Mesenchymal stem cell (in vitro differentiated cells and primary cell): ENCODE results near the gene TRIM67.
"Not testable (repeated sequence)": the region's sequence is repeated elsewhere in the genome, so short reads cannot be mapped to it uniquely, and the experiment has no call there.

Experiments
- DNase-seq: peaks from one replicate; pipeline ENCODE4 v3.0.0-alpha.2; 2013
- H2AFZ ChIP-seq: one replicate; pipeline ENCODE4 v1.6.1; 2013; ENCODE audit warnings: low read depth, mild to moderate bottlenecking, control low read depth, inconsistent platforms, low read length, moderate library complexity
- H2AK5ac ChIP-seq: 2 replicates; pipeline ENCODE4 v1.6.1; 2013; ENCODE audit warnings: low read length, moderate library complexity, mild to moderate bottlenecking, inconsistent platforms; ENCODE audit not compliant: severe bottlenecking
- H2BK120ac ChIP-seq: one replicate; pipeline ENCODE4 v1.6.1; 2013; ENCODE audit warnings: low read depth, mild to moderate bottlenecking, inconsistent platforms, low read length, moderate library complexity
- H2BK12ac ChIP-seq, 2 experiments: one replicate each; pipeline ENCODE4 v1.6.1; 2013; ENCODE audit warnings: inconsistent platforms in 2 of 2, low read length in 2 of 2, mild to moderate bottlenecking in 2 of 2, moderate library complexity in 2 of 2, control low read depth in 1 of 2
- H2BK15ac ChIP-seq: one replicate; pipeline ENCODE4 v1.6.1; 2013; ENCODE audit warnings: mild to moderate bottlenecking, low read depth, inconsistent platforms; ENCODE audit not compliant: poor library complexity, severe bottlenecking
- H2BK5ac ChIP-seq: 2 replicates; pipeline ENCODE4 v1.6.1; 2013; ENCODE audit warnings: low read depth, mild to moderate bottlenecking, low read length, control low read depth, inconsistent platforms; ENCODE audit not compliant: poor library complexity, severe bottlenecking
- H3K14ac ChIP-seq, 2 experiments: one replicate each; pipeline ENCODE4 v1.6.1; 2013; ENCODE audit warnings: inconsistent platforms in 2 of 2, low read length in 2 of 2, control low read depth in 1 of 2, mild to moderate bottlenecking in 1 of 2, moderate library complexity in 1 of 2
- H3K18ac ChIP-seq, 2 experiments: one replicate each; pipeline ENCODE4 v1.6.1; 2013; ENCODE audit warnings: inconsistent platforms in 2 of 2, low read length in 2 of 2, control low read depth in 1 of 2, low read depth in 1 of 2, mild to moderate bottlenecking in 1 of 2
- H3K23ac ChIP-seq, 2 experiments: one replicate each; pipeline ENCODE4 v1.6.1; 2013; ENCODE audit warnings: inconsistent platforms in 2 of 2, low read length in 2 of 2, mild to moderate bottlenecking in 2 of 2, moderate library complexity in 2 of 2, control low read depth in 1 of 2
- H3K27ac ChIP-seq: 2 replicates; pipeline ENCODE4 v1.5.1; 2013; ENCODE audit warnings: mild to moderate bottlenecking, moderate library complexity, low read length, control low read depth, inconsistent platforms; ENCODE audit not compliant: poor library complexity, severe bottlenecking
- H3K27me3 ChIP-seq, 2 experiments: 2 replicates each; pipeline versions ENCODE4 v1.6.1 to v1.7.0; 2013; ENCODE audit warnings: low read length in 2 of 2, mild to moderate bottlenecking in 2 of 2, moderate library complexity in 2 of 2, control low read depth in 1 of 2, inconsistent platforms in 1 of 2; ENCODE audit not compliant: control insufficient read depth in 1 of 2, insufficient read depth in 1 of 2
- H3K36me3 ChIP-seq, 2 experiments: 2 replicates each; pipeline versions ENCODE4 v1.6.1 to v1.7.0; 2013; ENCODE audit warnings: low read length in 2 of 2, control low read depth in 1 of 2, inconsistent platforms in 1 of 2, low read depth in 1 of 2, mild to moderate bottlenecking in 1 of 2; ENCODE audit not compliant: insufficient read depth in 2 of 2, control insufficient read depth in 1 of 2
- H3K4ac ChIP-seq, 2 experiments: one replicate each; pipeline ENCODE4 v1.6.1; 2013; ENCODE audit warnings: inconsistent platforms in 2 of 2, low read length in 2 of 2, mild to moderate bottlenecking in 2 of 2, moderate library complexity in 2 of 2, control low read depth in 1 of 2, low read depth in 1 of 2
- H3K4me1 ChIP-seq: 2 replicates; pipeline ENCODE4 v1.6.1; 2013; ENCODE audit warnings: low read depth, low read length, control low read depth; ENCODE audit not compliant: control insufficient read depth, insufficient read depth
- H3K4me2 ChIP-seq: 2 replicates; pipeline ENCODE4 v1.6.1; 2013; ENCODE audit warnings: low read length, mild to moderate bottlenecking, inconsistent platforms; ENCODE audit not compliant: poor library complexity, severe bottlenecking
- H3K4me3 ChIP-seq, 2 experiments: 2 replicates each; pipeline versions ENCODE4 v1.5.1 to v1.7.0; 2013; ENCODE audit warnings: low read length in 2 of 2, mild to moderate bottlenecking in 2 of 2, control low read depth in 1 of 2, low read depth in 1 of 2; ENCODE audit not compliant: insufficient read depth in 1 of 2
- H3K79me1 ChIP-seq: replicated peaks from 2 replicates; pipeline ENCODE4 v1.6.1; 2013; ENCODE audit warnings: mild to moderate bottlenecking, control low read depth, low read length, inconsistent platforms; ENCODE audit not compliant: poor library complexity, severe bottlenecking
- H3K9ac ChIP-seq: 2 replicates; pipeline ENCODE4 v1.7.0; 2013; ENCODE audit warnings: mild to moderate bottlenecking, low read length, moderate library complexity
- H3K9me3 ChIP-seq: 2 replicates; pipeline ENCODE4 v1.7.0; 2013; ENCODE audit warnings: mild to moderate bottlenecking, low read length; ENCODE audit not compliant: control insufficient read depth
- H4K8ac ChIP-seq: one replicate; pipeline ENCODE4 v1.6.1; 2013; ENCODE audit warnings: inconsistent platforms, mild to moderate bottlenecking, low read length, moderate library complexity
- H4K91ac ChIP-seq: one replicate; pipeline ENCODE4 v1.6.1; 2013; ENCODE audit warnings: mild to moderate bottlenecking, low read length, inconsistent platforms
- WGBS: methylation state at CpG from one replicate; pipeline ENCODE4 v1.1.7; 2013; ENCODE audit warnings: mixed read lengths; 5-methylcytosine and 5-hydroxymethylcytosine counted together

TRIM67 gene

GRCh38 chr1:231122143-231122542 lies 39.7 kb upstream of the TRIM67 start:
- H2BK120ac ChIP-seq = no peak overlapping the region
- no peak overlapping the region for H3K9ac ChIP-seq
- H3K4ac ChIP-seq = no peak overlapping the region
- no CpG with 5 or more reads among the region's 2 CpGs for WGBS
- no peak overlapping the region for H2BK15ac ChIP-seq
- no peak overlapping the region for H4K91ac ChIP-seq
- no peak overlapping the region for H3K4me3 ChIP-seq
- H3K18ac ChIP-seq = no peak overlapping the region
- no peak overlapping the region for H3K14ac ChIP-seq
- H4K8ac ChIP-seq = no peak overlapping the region
- no peak overlapping the region for H2BK12ac ChIP-seq
- no peak overlapping the region for H2AK5ac ChIP-seq
- peaks cover 0 to 5% of the 10 kb centered on the region in 2 experiments for H3K27me3 ChIP-seq
- peaks cover 11% of the 10 kb centered on the region for H3K9me3 ChIP-seq
- H2BK5ac ChIP-seq = no peak overlapping the region
- H3K27ac ChIP-seq = no peak overlapping the region
- no peak overlapping the region for H3K4me2 ChIP-seq
- H2AFZ ChIP-seq = no peak overlapping the region
- DNase-seq = no peak
- no peaks in the 10 kb centered on the region for H3K36me3 ChIP-seq
- H3K4me1 ChIP-seq = peaks cover 5% of the 10 kb centered on the region
- no peak overlapping the region for H3K23ac ChIP-seq
- no peaks in the 10 kb centered on the region for H3K79me1 ChIP-seq

DNA sequence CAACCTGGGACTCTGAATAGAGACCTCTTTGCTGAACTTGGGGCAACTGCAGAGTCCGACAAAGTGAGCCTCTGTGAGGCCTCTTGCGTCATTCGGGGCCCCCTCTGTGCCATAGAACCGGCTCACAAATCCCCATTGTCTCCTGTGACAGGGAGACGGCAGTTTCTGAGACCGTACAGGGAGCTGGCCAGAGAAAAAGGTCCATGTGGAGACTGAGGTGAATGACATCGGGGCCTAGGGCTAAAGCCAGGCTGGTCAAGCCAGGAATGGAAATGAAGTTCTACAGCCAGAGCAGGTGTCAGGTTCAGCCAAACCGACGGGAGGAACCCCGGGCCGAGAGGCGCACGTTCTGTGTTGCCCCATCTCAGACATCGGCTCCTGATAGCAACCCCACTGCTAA lies 37.1 kb upstream of the TRIM67 start:
- Histone ChIP-seq H3K4me2 (no peak overlapping the region), H3K27me3 (no peaks in the 10 kb centered on the region), H4K8ac (no peak overlapping the region), H3K4me1 (peaks cover 7% of the 10 kb centered on the region), H2BK15ac (no peak overlapping the region), H3K9me3 (no peaks in the 10 kb centered on the region), H2BK12ac (no peak overlapping the region), H2BK5ac (no peak overlapping the region), H2AFZ (no peak overlapping the region), H3K4me3 (no peak overlapping the region), H2BK120ac (no peak overlapping the region), H3K27ac (no peak overlapping the region), H3K18ac (no peak overlapping the region), H3K14ac (no peak overlapping the region), H3K9ac (no peak overlapping the region), H3K23ac (no peak overlapping the region), H4K91ac (no peak overlapping the region), H3K36me3 (no peaks in the 10 kb centered on the region), H2AK5ac (peak overlapping the region; percentile 22), H3K79me1 (no peaks in the 10 kb centered on the region), H3K4ac (no peak overlapping the region)
- WGBS = 88% methylated on average over 14 of the region's 14 CpGs
- DNase-seq = no peak

DNA sequence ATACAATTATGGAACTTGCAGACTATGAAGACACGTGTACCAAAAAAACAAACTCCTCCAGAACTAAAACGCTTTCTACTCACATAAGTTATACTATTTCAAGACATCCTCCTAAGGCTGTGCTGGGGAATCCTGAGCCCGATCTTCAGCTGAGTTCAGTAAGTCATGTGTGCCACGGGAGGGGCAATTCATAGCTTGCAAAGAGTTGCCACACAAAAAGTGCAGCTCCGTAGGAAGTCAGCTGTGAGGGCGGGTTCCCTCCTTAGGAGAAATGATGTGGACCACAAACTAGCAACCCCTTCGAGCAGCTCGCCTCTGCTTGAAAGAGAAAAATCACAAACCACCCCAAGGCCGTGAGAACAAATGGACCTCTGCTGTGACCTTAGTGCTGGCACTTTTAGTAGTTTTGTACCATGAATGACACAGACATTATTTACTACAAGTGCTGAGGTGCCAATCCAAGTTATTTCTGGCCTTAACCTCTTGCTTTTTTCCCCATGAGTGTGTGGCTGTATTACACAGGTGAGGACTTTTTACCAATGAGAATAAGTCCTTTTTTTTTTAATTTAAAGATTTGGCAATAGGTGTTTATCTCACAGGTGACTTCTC lies 35.8 kb upstream of the TRIM67 start:
- H2AK5ac ChIP-seq = no peak overlapping the region
- 74% methylated on average over 9 of the region's 9 CpGs for WGBS
- H3K27ac ChIP-seq = no peak overlapping the region
- H3K18ac ChIP-seq = no peak overlapping the region
- H2AFZ ChIP-seq = no peak overlapping the region
- H3K14ac ChIP-seq = no peak overlapping the region
- H4K8ac ChIP-seq = no peak overlapping the region
- no peak overlapping the region for H3K23ac ChIP-seq
- H2BK12ac ChIP-seq = no peak overlapping the region
- H3K27me3 ChIP-seq = peaks cover 0 to 5% of the 10 kb centered on the region in 2 experiments
- no peak for DNase-seq
- H3K79me1 ChIP-seq = no peaks in the 10 kb centered on the region
- H3K4me1 ChIP-seq = peaks cover 7% of the 10 kb centered on the region
- H2BK5ac ChIP-seq = no peak overlapping the region
- no peak overlapping the region for H4K91ac ChIP-seq
- no peak overlapping the region for H3K4ac ChIP-seq
- H3K36me3 ChIP-seq = no peaks in the 10 kb centered on the region
- H2BK120ac ChIP-seq = no peak overlapping the region
- H3K9ac ChIP-seq = no peak overlapping the region
- no peaks in the 10 kb centered on the region for H3K9me3 ChIP-seq
- no peak overlapping the region for H2BK15ac ChIP-seq
- H3K4me3 ChIP-seq = no peak overlapping the region
- H3K4me2 ChIP-seq = no peak overlapping the region

DNA sequence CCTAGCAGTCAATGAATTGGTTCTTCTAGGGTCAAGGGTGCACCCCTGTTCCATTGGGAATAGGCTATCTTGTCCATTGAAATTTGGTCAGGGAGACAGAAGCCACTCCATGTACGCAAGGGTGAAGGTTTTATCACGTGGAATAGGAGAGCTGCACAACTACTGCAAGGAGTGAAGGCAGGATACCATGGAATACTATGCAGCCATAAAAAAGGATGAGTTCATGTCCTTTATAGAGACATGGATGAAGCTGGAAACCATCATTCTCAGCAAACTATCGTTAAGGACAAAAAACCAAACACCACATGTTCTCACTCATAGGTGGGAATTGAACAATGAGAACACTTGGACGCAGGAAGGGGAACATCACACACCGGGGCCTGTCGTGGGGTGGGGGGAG lies 34.8 kb upstream of the TRIM67 start:
- H3K9me3 ChIP-seq, H3K36me3 ChIP-seq, H3K9ac ChIP-seq, H3K23ac ChIP-seq, H2BK15ac ChIP-seq, DNase-seq, H2BK5ac ChIP-seq, H3K4ac ChIP-seq, H3K14ac ChIP-seq, H3K27ac ChIP-seq, H4K8ac ChIP-seq, H3K27me3 ChIP-seq, H3K79me1 ChIP-seq, H2BK120ac ChIP-seq, H3K18ac ChIP-seq, H3K4me3 ChIP-seq, H3K4me1 ChIP-seq, H2AFZ ChIP-seq, H2AK5ac ChIP-seq, H2BK12ac ChIP-seq, H3K4me2 ChIP-seq, H4K91ac ChIP-seq: not testable (repeated sequence)
- WGBS = 71% methylated on average over 2 of the region's 6 CpGs
